Measurements from ENCODE around the gene CAPN11.
A peak's percentile ranks its signal among the peaks of the same experiment; 100 is the strongest.

Gene CAPN11

DNA sequence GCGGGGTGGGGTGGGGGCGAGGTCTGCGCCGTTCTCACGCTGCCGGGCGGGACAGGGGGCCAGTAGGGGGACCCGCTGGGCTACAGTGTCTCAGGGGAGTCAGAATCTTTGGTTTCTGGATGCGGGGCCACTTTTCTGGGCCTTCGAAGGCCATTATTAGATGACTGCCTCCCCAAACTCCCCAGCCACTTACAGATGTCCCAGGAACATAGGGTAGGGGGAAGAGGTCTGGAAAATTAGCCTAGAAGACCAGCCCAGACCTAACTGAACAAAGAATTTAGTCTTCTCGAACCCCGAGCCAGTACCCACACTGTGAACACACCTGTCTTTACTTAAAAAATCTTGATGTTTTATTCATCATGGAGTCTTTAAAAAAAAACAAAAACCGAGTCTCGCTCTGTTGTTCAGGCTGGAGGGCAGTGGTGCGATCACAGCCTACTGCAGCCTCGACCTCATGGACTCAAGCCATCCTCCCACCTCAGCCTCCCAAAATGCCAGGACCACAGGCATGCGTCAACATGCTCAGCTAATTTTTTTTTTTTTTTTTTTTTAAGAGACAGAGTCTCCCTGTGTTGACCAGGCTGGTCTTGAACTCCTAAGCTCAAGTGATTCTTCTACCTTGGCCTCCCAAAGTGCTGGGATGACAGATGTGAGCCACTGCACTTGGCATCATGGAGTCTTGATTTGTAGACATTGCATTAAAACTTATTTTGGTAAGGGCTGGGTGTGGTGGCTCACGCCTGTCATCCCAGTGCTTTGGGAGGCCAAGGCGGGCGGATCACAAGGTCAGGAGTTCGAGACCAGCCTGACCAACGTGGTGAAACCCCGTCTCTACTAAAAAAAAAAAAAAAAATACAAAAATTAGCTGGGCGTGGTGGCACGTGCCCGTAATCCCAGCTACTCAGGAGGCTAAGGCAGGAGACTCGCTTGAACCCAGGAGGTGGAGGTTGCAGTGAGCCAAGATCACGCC is 61.5 kb downstream of the CAPN11 start:
- peak overlapping the region; percentile 73 for H3K4me3 ChIP-seq (ENCODE audit: low read depth, low read length)
- TF ChIP-seq, protein P1, sequence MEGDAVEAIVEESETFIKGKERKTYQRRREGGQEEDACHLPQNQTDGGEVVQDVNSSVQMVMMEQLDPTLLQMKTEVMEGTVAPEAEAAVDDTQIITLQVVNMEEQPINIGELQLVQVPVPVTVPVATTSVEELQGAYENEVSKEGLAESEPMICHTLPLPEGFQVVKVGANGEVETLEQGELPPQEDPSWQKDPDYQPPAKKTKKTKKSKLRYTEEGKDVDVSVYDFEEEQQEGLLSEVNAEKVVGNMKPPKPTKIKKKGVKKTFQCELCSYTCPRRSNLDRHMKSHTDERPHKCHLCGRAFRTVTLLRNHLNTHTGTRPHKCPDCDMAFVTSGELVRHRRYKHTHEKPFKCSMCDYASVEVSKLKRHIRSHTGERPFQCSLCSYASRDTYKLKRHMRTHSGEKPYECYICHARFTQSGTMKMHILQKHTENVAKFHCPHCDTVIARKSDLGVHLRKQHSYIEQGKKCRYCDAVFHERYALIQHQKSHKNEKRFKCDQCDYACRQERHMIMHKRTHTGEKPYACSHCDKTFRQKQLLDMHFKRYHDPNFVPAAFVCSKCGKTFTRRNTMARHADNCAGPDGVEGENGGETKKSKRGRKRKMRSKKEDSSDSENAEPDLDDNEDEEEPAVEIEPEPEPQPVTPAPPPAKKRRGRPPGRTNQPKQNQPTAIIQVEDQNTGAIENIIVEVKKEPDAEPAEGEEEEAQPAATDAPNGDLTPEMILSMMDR (IDR thresholded peaks at IDR 0.05; ENCODE audit: insufficient read depth, low read depth, low read length, missing control alignments), result peak; percentile 1
- DNase-seq (ENCODE audit: low read depth), result no peak

DNA sequence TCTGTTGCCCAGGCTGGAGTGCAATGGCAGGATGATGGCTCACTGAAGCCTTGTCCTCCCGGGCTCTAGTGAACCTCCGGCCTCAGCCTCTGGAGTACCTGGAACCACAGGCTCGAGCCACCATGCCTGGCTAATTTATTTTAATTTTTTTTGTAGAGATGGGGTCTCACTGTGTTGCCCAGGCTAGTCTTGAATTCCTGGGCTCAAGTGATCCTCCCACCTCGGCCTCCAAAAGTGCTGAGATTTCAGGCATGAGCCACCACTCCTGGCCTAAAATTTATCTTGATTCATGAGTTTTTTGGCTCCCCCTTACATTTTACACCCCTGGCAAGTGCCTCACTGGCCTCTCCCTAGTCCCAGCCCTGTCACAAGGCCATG is 62.3 kb downstream of the CAPN11 start:
- no peak for DNase-seq (ENCODE audit: low read depth)
- no peak overlapping the region for H3K4me3 ChIP-seq (ENCODE audit: low read depth, low read length)
- TF ChIP-seq, protein P1 (IDR thresholded peaks at IDR 0.05; ENCODE audit: insufficient read depth, low read depth, low read length, missing control alignments), result no peak

DNA sequence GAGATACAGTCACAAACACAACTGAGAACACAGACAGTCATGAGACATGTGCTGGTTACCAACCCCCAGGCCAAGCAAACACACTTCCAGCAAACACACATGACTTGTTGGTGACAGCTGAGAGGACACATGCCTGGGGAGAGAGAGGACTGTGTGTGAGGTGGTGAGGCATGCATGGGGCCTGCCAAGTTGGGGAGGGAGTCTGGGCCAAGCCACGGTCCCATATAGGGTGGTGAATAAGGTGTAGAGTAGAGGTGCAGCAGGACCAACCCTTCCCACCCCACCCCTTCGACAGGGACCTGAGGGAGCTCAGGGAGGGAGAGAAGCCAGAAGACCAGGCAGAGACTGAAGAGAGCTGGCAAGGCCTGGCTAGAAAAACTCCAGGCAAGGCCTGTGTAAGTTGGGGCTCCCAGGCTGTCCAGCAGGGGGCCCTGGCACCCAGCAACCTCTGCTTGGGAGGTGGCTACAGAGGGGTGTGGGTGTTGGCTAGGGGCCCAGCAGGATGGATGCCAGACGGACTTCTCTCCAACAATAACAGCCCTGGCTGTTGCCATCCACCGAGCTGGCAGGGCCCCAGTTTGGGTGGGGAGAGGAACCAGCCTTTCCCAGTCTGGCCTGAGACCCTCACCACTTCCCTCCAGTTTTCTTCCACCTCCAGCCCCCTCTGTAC is 62.8 kb downstream of the CAPN11 start:
- DNase-seq (ENCODE audit: low read depth), result peak; percentile 88
- H3K4me3 ChIP-seq (ENCODE audit: low read depth, low read length), result no peak overlapping the region
- TF ChIP-seq, protein P1 (IDR thresholded peaks at IDR 0.05; ENCODE audit: insufficient read depth, low read depth, low read length, missing control alignments), result peak; percentile 93

DNA sequence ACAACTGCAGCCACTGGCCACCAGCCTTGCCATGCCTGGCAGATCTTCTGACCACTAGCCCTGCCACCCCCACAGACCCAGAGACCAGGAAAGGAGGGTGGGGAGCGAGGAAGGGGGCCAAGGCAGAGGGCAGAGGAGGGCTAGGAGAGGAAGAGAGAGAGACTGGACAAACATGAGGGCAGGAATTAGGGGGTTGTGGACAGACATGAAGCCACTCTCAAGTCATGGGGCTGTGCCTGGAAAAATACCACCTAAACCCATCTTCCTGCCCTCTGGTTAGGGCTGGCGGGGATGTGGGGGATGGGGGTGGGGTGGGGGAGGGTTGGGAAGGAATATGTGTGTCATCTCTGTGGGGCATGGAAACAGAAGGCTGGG is 63.3 kb downstream of the CAPN11 start:
- H3K4me3 ChIP-seq (ENCODE audit: low read depth, low read length), result no peak overlapping the region
- TF ChIP-seq, protein P1 (IDR thresholded peaks at IDR 0.05; ENCODE audit: insufficient read depth, low read depth, low read length, missing control alignments), result no peak
- no peak for DNase-seq (ENCODE audit: low read depth)

DNA sequence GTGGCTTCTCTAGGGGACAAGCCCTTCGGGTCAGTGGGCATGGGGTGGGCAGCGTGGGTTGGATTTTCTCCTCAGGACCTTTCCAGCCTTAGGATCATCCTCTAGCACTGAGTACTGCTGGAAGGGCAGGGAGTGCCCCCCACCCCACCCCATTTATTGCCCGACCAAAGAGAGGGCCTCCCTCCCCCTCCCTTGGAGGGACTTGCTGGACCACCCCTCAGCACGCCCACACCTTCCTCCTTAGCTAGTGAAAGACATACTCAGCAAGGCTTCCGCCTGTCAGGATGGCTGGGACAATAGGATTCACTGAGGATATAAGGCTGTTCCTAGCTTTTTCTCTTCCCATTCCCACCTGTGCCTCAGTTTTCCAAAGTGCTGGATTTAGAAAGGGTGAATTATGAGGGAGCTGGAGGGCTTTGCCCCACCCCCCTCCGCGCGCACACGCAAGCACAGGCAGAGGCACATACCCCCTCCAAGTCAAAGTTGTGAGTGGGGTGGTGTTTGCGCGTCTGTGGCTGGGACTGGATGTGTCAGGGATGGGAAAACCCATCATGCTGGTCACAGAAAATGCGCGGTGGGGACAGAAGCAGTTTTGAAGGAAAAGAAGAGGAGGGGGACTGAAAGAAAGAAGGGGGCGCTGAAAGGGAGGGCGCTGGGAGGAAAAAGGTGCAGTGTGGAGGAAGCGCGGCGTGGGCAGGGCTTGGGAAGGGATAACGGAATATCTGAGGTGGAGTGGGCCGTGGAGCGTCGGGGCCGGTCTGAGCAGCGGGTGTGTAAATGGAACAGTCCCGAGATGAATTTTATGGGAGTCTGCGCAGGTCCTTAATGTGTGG is 64.1 kb downstream of the CAPN11 start:
- no peak for DNase-seq (ENCODE audit: low read depth)
- TF ChIP-seq, protein P1 (IDR thresholded peaks at IDR 0.05; ENCODE audit: insufficient read depth, low read depth, low read length, missing control alignments), result no peak
- peak overlapping the region; percentile 51 for H3K4me3 ChIP-seq (ENCODE audit: low read depth, low read length)

DNA sequence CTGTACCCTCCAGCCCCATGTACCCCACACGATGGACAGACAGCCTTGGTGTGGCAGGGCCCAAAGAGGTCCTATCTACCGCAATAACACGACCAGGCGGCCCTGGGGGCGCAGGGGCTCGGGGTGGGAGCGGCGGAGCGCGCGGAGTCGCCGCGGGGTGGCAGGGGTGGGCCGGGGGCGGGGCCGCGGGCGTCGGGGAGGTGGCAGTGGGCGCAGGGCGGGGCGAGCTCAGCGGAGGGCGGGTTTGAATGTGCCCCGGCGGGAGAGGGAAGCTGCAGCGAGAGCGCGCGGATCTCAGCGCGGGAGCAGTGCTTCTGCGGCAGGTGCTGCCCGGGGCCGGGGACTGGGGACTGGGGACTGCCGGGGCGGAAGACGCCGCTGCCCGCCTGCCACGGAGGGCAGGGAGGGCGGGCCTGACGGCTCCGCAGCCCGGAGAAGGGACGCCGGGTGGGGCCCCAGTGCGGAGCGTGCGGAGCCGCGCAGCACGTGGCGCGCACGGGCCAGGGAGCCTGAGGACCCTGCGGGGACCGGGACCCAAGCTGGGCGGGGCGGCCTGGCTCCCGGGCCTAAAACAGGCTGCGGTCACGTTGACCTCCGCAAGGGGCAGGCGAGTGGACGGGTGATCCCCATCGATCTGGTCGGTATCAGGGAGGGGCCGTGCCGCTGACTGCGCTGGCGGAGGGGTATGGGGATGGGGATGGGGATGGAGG is 64.9 kb downstream of the CAPN11 start, which contains the start of gene SLC29A1:
Gene SLC29A1 (plus strand): TSS at position 277 of the 710 bp plus-strand sequence. CDS start 3,719 bp downstream, outside the sequence.
- TF ChIP-seq, protein P1 (IDR thresholded peaks at IDR 0.05; ENCODE audit: insufficient read depth, low read depth, low read length, missing control alignments), result peak; percentile 4
- DNase-seq (ENCODE audit: low read depth), result peak; percentile 86
- H3K4me3 ChIP-seq (ENCODE audit: low read depth, low read length), result peak within 1 kb of the TSS; percentile 51

All from GM12865 (cell line).